HG03469 (cell line): ENCODE results near the gene TRAF1.
A peak's percentile ranks its signal among the peaks of the same experiment; 100 is the strongest.

Experiments
- ATAC-seq: cut with Tn5 transposase; IDR thresholded peaks from one replicate; pipeline ENCODE4 v1.9.1; 2021; ENCODE audit warnings: mild to moderate bottlenecking, moderate library complexity, moderate number of reproducible peaks; ENCODE audit not compliant: unreplicated experiment

Gene TRAF1

DNA sequence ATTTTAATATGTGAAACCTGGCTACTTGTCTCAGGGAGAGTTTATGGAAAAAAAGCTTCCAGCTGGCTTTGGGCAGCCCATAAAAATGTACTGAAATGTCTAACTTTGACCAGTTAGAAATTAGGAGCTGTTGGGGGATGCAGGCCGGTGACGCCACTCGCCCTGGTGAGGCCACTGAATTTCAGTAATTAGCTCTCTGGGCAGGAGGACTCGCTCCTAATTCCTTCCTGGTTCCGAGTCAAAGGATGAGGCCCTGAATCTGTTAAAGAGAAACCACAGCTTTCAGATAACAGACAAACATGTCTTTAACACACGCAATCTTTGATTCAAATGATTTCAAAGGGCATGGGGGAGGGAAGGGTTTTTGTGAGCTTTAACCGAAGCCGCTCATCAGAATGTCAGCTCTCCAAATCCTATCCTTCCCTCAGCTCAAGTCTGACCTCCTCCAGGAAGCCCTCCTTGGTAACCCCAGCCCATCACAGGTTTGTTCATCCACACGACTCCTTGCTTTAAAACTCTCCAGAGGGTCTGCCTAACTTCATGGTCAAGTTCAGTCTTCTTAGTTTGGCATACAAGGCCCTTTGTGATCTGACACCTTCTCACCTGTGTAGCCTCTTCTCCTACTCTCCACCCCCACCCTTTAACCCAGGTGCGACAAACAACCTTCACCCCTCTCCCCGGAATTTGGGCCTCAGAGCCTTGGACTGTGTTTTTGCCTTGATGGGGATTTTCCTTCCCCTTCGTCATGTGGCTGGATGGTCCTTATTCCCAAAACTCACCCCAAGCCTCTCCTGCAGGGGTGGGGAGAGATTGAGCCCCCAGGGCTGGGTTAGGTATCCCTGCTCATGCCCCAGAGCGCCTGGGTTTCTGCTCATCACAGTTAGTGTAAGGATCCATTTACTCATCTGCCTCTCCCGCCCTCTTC is 36.0 kb downstream of the TRAF1 start:
- ATAC-seq: no peak

DNA sequence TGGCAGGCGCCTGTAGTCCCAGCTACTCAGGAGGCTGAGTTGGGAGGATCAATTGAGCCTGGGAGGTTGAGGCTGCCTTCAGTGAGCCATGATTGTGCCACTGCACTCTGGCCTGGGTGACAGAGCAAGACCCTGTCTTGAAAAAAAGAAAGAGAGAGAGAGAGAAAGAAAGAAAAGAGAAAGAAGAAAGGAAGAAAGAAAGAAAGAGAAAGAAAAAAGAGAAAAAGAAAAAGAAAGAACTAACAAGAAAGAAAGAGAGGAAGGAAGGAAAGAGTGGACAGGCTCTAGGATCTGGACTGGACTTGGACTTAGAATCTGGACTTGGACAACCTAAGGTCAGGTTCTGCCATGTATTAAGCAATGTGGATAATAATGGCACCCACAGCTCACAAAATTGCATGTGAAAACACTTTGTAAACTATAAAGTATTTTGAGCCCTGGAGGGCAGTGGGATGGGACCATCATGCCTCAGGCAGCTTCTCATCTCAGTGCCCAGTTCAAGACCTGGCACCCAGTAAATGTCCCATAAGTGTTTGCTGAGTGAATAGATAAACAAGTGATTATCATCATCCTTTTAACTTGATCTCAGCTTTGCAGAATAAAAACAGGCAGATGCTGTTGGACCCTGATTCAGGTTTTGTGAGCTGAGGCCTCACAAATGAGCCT is 36.9 kb downstream of the TRAF1 start:
- no peak for ATAC-seq

DNA sequence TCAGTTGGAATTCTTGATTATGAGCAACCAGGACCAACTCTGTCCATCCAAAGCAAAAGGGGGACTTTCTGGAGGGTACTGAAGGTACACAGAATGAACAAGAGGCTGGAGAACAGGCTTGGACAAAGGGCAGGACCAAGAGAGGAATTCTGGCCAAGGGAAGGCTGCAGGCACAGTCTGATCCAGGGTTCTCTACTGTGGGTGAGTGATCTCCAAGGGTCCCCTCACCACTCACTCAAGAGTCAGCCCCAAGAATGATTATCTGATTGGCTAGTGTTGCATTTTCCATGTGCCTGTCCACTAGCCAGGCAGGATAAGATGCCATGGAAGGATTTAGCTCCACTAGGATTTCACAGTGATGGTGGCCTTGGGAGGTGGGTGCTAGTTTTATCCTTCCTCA is 38.0 kb downstream of the TRAF1 start:
- no peak for ATAC-seq

DNA sequence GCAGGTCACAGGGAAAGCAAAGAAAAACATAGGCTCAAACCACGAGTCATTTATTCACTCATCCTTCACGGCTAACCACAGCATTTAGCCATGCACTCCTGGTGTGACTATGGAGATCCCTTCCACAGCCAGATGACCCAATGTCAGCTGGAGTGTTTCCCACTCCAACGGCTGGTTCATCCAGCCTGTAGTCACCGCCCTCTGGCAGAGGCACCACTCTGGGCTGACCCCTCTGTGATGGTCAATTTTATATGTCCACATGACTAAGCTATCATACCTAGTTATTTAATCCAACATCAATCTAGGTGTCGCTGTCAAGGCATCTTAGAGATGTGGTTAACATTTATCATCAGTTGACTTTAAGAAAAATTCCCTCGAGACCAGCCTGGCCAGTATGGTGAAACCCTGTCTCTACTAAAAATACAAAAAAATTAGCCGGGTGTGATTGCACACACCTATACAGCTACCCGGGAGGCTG is 40.1 kb downstream of the TRAF1 start:
- no peak for ATAC-seq

DNA sequence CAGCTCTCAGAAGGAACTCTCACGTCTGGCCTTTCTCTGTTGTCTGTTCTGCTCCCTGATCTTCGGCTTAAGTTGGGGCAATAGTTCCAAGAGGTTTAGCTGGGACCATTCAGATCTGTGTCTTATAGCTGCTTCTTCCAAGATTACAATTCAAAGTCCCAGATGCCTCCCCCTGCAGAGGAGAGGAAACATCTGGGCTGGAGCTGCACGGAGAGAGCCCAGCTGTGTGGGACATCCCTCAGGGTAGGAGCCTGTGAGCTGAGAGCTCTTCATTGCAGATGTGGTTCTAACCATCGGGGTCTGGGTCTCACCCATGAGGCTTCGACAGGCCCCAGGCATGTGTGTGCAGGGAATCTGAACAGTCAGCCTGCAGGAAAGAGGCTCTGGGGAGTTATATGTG is 40.6 kb downstream of the TRAF1 start:
- no peak for ATAC-seq

DNA sequence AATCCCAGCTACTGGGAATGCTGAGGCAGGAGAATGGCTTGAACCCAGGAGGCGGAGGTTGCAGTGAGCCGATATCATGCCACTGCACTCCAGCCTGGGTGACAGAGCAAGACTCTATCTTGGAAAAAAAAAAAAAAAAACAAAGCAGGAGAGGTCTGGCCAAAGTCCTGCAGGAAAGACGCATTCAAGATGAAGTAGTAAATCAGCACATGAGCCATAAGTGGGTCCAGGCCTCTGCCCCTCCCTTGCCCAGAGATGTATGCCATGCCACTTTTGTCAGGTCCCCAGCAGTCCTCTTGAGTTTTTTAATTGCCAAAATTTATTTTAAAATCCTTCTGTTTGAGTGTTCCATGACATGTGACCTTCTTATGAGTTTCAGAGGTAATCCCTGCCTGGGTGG is 41.1 kb downstream of the TRAF1 start:
- ATAC-seq: no peak

DNA sequence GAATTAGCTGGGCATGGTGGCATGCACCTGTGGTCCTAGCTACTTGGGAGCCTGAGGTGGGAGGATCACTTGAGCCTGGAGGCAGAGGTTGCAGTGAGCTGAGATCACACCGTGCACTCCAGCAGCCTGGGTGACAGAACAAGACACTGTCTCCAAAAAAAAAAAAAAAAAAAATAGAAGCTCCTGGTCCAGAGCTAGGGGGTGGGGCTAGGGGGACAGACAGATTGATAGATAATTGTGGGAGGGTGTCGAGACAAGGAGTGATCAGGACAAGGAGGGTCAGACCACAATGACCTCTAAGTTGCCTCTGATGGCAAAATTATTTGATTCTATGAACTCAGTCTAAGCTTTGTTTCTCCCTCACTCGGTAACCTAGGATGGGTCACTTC is 43.0 kb downstream of the TRAF1 start:
- ATAC-seq: no peak

DNA sequence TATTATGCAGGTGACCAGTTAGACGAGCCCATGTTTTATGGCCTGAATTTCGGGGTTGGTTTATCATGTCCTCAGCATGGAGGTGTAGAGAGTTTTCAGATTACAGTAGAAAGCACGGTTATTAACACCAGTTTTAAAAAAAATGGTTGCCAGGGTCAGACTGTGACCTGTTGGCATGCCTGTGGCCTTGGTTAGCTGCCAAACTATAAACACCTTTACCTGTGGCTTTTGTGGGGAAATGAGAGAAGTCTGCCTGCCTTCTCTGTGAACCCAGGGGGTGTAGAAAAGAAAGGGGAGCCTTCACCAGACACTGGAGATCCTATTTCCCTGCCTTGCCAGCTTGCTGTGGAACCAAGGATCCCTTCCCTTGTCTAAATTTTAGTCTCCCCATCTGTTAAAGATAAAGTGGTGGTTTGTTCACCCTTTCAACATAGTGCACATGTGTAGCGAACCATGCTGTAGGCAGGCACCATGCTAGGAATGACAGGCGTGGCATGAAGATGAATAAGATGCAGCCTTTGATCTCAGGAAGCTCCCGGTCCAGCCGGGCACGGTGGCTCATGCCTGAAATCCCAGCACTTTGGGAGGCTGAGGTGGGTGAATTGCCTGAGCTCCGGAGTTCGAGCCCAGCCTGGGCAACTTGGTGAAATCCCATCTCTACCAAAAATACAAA is 43.5 kb downstream of the TRAF1 start:
- no peak for ATAC-seq

DNA sequence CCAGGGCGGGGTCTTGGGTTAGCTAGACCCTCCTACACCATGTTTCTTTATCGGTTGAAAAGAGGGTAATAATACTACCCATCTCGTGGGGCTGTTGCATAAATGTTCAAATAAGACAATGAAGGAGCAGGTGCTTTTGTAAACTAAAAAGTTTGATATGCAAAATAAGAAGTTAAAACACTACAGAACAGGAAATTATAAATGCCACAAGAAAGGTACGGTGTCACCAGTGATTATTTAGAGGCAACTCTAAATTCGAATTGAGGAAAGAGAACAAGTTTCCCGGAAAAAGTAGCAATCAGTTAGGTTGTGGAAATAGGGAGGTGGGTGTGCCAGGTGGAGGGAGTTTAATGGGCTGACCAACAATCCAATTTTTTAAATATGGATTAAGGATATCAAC is 47.1 kb downstream of the TRAF1 start:
- ATAC-seq: no peak

DNA sequence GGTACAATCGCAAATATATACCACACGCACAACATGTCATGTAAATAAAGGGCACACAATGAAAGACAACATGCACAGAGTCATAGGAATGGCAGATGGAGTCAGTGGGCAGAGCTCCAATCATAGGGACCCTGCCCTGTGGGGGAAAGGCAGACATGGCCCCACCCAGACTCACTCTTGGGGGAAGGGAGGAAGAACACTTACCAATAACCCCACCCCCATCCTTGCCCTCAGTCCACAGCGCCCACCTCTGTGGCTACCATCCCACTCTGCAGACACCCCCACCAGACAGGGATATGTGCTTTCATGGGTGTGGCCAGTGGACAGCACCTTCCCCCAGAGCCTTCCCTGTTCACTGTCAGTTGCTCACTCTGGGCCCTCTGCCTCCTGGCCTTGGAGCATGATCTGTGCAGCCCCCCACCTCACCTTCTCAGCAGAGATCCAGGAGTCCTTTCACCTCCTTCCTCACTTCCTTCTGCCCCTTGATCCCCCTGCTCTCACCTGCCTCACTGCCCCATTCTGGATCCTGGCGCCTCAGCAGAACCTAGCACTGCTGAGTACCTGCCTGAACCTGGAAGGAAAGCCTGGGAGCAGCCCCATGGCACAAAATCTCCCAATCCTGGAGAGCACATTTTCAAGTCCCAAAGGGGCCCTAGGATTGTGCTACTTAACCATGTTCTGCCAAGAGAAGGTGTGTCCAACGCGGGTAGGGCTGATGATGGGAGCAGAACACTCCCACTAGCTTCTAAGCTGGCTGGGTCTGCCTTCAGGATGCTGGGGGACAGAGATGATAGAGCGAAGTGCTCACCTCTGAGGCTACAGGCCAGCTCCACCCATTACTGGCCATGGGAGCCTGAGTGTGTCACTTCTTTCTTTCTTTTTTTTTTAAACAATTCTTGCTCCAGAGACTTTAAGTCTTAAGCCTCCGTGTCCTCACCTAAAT is 48.1 kb downstream of the TRAF1 start:
- no peak for ATAC-seq

DNA sequence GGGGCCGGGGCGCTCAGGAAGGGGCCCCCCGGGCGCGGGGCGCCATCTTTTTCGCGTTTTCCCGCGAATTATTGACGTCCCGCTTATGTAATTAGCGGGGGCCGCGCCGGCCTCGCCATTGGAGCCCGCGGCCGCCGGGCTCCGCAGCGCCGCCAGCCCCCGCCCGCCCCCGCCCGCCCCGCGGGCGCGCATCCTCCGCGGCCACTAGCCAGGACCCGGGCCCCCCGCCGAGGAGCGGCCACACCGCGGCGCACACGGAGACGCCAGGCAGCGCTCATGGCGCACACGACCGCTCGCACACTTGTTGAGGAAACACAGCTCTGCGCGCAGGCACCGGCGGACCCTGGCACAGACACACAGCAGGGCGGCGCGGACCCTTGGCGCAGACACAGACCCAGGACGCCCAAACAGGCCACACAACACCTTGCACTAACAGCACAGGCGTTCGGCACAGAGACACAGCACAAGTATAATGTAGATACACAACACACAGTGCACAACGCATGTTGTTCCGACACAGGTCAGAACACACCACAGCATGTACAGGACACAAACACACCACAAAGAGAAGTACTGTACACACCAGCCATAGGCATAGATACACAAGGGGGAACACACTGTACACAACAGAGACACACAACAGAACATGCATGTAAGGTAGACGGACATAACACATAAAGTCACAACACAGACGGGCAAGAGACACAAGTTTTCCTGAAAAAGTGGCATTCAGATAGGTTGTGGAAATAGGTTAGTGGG is 49.1 kb downstream of the TRAF1 start:
- ATAC-seq: no peak

DNA sequence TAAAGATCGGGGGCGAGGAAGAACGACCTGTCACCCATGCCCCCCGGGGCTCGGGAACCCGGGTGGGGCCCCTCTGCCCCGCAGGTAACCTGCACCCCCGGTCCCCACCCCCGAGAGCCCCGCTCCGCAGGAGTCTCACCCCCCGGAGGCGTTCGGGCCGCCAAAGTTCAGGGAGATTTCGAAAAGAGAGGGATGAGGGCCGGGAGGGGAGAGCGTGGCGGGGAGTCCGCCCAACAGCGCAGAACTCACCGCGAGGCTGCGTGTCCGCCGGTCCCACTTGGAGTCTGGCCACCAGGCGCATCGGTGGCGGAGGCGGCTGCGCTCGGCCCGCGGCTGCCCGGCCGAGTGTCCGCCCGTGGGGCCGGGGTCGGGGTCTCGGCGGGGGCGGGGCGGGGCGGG is 49.8 kb downstream of the TRAF1 start, which contains the start of gene PHF19:
PHF19 (minus strand) TSS at position 347 of the 399 bp plus-strand sequence. CDS start 2,447 bp downstream, outside the sequence.
- no peak for ATAC-seq

DNA sequence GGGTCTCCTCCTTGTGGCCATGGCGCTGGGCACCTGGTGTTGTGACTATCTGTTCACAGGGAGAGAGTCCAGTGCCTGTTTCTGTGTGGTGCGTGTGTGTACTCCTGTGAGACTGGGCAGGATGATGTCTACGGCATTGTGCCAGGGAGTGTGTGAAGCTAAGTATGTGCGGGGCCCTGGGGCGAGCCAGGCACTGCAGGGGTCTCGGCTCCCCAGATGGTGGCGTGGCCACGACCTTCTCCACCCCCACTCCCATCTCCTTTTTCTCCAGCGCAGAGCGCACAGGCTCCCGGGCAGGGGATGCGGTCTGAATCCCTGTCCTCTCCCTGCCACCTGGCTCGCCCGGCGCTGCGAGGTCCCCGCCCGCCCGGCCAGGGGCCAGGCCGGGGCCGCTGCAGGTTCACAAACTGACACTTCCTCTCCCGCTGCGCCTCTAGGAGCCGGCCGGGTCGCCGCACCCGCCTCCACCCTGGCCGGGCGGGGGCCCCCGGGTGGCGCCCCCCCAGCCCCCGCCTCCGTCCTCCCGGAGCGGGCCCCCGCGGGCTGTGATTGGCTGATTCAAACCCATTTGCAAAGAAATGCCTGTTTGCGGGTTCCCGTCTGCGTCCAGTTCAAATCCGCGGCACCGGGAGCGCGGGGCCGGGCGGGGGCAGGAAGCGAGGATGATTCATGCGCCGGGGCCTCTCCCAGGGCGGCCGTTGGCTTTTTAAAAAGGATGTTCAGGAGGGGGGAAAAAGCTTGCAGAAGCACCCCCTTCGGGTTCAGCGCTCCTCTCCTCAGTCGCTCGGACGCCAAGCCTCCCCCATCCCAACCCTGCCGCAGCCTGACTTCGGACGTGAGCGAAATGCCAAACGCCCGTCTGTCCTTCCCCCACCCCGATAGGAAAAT is 50.4 kb downstream of the TRAF1 start:
- ATAC-seq: peak; percentile 30

DNA sequence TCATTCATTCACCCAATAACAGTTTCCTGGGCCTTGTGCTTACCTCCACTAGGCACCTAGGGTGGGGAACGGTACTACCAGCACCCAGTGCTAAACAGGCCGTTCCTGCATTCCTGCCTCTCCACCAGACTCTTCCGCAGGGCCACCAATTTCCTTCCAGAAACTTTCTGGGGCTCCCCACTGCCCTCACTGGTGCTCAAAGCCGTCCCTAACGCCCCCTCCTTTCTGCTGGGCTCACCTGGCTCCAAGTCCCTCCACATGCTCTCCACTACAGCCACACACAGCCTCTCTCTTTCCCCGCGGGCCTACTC is 51.0 kb downstream of the TRAF1 start:
- ATAC-seq: peak; percentile 2

DNA sequence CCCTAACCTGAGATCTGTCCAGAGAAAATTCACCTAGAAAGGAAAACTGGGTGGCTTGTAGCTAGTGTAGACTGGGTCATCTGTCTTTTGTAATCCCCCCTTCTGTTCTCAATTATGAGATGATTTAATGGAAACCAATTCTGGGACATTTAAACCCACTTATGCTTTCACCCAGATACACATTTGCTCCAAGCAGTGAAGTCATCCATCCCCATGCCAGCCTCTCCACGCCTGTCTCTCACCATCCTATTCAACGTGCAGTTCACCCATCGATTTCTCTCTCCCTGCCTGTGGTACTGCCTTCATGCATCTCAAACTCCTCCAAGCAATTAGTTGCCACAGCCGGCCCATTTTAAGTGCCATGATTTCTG is 51.4 kb downstream of the TRAF1 start:
- no peak for ATAC-seq

DNA sequence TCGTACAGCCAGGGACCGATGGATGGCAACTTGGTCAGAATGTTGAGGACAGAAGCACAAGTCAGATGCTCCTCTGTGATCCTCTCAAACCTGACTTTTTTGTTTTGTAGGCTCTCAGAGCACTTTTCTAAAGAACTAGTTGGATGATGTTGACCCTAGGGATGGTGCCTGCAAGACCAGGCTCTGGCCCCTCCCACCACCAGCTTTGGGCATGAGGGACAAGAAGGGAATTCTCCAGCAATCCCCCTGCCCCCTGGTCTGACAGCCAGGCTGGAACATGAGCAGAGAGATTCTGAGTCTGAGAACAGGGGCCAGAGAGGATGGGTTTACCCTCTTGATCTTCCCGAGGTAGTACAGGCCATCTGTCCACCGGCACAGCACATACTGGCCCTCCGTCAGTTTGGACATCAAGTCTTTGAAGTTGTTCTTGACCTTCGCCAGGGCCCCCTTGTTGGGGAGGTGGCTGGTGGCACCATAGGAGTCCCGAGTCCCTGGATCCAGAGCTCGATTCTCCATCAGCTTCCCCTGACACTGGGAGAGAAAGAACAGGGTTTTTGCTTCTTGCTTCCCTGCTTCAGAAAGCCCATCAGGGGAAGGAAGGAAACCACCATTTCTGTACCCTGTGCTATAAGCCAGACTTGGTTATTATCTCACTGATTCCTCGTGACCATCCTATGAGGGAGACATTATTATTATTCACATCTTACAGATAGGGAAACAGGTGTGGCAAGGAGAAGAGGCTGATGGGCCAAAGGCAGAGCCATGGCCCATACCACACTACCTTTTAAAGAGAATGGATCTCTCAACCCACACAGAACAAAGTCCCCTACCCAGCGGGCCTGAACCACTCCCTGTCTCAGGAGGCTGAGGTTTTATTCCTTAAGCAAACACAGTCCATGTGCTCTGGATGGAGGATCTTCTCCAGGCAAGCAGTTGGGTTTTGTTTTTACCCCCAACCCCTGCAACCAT is 52.1 kb downstream of the TRAF1 start:
- ATAC-seq: no peak

DNA sequence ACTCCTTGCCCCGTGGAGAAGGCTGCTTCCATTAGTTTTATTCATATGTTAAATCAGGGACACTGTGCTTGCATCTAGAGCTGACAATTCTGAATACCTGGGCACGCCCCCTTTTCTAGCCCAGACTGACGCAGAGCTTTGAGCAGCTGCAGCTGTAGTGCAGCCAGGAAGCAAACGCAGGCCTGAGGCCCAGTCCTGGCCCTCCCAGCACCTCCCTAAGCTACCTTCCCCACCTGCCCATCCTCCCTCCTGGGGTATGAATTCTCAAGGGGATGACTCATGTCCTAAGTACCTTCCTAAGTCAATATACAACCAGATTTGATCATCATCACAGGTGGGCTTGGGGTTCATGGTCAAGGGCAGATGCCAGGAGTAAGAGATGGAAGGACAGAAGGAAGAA is 53.1 kb downstream of the TRAF1 start:
- ATAC-seq: no peak
